ENCODE measurements around the gene ZFAND3.
"Not testable (repeated sequence)": the region's sequence is repeated elsewhere in the genome, so short reads cannot be mapped to it uniquely, and the experiment has no call there.

Gene ZFAND3

DNA sequence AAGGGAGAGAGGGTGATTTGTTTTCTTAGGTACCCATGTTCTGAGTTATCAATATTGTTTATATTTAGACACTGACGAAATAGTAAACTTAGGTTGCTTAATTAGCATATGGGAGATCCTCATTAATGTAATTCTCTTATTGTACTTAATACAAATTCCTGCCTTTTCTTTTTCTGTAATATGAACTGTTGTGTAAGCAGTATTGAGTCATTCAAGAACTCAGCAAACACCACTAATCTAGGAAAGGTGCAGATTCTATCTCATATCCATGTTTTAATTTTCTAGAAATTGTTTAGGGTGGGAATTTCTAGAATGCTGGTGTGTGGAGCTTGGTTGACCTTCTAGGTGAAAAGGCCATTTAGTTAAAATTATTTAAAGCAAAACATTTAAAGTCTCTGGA, 216.0 kb downstream of the ZFAND3 start:
- Mint-ChIP-seq H3K27ac (no peak overlapping the region), H3K4me3 (no peak overlapping the region), H3K27me3 (no peaks in the 10 kb centered on the region), H3K4me1 (peaks cover 24% of the 10 kb centered on the region), H3K9me3 (no peaks in the 10 kb centered on the region), H3K36me3 (peaks cover 5% of the 10 kb centered on the region)
- ATAC-seq (ENCODE audit: low read depth) = no peak
- no peak for DNase-seq (ENCODE audit: low spot score in 2 of 2)

DNA sequence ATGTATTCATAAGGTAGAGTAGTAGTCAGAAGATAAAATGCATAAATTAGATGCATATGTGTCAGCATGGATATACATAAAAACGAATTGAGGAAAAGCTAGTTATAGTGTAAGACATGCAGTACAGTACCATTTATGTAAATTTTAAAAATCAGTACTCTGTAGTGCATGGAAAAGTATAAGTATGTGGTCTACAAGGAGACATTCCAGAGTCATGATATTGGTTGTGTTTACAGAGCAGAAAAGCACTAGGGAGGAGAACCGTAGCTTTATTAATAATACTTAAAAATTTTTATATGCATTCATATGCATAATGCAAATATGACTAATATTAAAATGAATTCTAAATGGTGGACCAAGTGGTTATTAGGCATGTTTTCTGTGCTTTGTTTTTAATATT, 220.0 kb downstream of the ZFAND3 start:
- DNase-seq (ENCODE audit: low spot score in 2 of 2) (no peak), ATAC-seq (ENCODE audit: low read depth) (no peak)
- peaks cover 6% of the 10 kb centered on the region for H3K36me3 Mint-ChIP-seq
- no peaks in the 10 kb centered on the region for H3K9me3 Mint-ChIP-seq
- peaks cover 16% of the 10 kb centered on the region for H3K4me1 Mint-ChIP-seq
- no peak overlapping the region for H3K4me3 Mint-ChIP-seq
- H3K27ac Mint-ChIP-seq = no peak overlapping the region
- H3K27me3 Mint-ChIP-seq = no peaks in the 10 kb centered on the region

DNA sequence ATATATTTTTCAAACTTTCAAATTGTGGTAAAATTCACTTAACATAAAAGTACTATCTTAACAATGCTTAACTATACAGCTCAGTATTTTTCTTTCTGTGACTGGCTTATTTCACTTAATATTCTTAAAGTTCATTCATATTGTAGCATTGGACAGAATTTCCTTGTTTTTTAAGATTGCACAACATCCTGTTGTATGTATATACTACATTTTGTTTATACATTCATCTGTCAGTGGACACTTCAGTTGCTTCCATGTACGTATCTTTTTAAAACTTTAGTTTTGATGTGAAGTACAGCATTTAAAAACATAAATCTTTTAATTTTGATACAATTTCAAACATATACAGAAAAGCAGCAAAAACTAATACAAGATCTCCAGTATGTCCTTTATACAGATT, 220.7 kb downstream of the ZFAND3 start:
- ATAC-seq (ENCODE audit: low read depth) (no peak), DNase-seq (ENCODE audit: low spot score in 2 of 2) (no peak)
- H3K27ac Mint-ChIP-seq = no peak overlapping the region
- H3K4me1 Mint-ChIP-seq = peaks cover 16% of the 10 kb centered on the region
- H3K27me3 Mint-ChIP-seq = no peaks in the 10 kb centered on the region
- H3K9me3 Mint-ChIP-seq = no peaks in the 10 kb centered on the region
- H3K36me3 Mint-ChIP-seq = peaks cover 6% of the 10 kb centered on the region
- H3K4me3 Mint-ChIP-seq = no peak overlapping the region

DNA sequence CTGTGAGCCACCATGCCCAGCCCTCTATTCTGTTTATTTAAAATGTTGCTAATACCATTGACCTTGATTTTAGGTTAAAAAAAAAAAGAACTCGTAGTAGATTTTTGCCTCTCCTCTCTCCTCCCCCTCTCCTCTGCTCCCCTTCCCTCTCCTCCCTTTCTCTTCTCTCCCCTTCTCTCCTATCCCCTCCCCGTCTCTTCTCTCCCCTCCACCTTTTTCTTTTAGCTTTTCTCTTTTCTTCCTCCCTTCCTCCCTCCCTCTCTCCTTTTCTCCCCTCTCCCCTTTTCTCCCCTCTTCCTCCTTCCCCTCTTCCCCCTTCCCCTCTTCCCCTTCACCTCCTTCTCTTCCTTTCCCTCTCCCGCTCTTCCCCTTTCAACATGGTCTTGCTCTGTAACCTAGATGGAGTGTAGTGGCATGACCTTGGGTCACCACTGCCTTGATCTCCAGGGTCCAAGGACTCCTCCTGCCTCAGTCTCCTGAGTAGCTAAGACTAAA, 223.8 kb downstream of the ZFAND3 start:
- no peak overlapping the region for H3K4me3 Mint-ChIP-seq
- peaks cover 3% of the 10 kb centered on the region for H3K4me1 Mint-ChIP-seq
- no peak for ATAC-seq (ENCODE audit: low read depth)
- H3K9me3 Mint-ChIP-seq = no peaks in the 10 kb centered on the region
- no peak for DNase-seq (ENCODE audit: low spot score in 2 of 2)
- H3K27ac Mint-ChIP-seq = no peak overlapping the region
- H3K27me3 Mint-ChIP-seq = no peaks in the 10 kb centered on the region
- H3K36me3 Mint-ChIP-seq = peaks cover 1% of the 10 kb centered on the region

DNA sequence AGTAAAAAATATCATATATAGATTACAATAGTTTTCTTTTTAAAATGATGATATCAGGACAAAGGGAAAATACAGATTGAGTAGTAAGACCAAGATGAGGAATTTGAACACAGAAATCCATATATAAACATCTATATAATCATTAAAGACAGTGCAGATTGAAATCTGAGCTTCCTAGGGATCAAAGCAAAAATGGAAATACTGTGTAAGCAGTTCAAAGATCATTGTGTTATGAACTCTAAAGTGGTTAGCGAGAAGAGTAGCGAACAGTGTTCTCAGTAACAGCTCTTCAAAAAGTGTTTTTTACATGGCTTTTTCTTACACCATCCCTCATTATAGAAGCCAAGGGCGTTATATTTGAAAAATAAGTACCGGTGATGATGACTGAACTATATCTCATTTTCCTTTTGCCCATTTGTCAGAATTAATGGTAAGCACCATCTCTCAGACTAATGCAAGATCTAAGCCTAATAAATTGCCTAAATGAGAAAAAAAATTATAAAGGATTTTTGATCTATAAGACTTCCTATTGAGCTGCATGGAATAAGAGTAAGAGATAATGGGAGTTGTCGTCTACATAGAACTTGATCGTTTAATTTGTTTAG, 226.3 kb downstream of the ZFAND3 start:
- no peaks in the 10 kb centered on the region for H3K9me3 Mint-ChIP-seq
- DNase-seq (ENCODE audit: low spot score in 2 of 2) = no peak
- no peak overlapping the region for H3K27ac Mint-ChIP-seq
- H3K27me3 Mint-ChIP-seq = no peaks in the 10 kb centered on the region
- H3K4me3 Mint-ChIP-seq = no peak overlapping the region
- ATAC-seq (ENCODE audit: low read depth) = no peak
- H3K4me1 Mint-ChIP-seq = peaks cover 7% of the 10 kb centered on the region
- H3K36me3 Mint-ChIP-seq = peaks cover 7% of the 10 kb centered on the region

DNA sequence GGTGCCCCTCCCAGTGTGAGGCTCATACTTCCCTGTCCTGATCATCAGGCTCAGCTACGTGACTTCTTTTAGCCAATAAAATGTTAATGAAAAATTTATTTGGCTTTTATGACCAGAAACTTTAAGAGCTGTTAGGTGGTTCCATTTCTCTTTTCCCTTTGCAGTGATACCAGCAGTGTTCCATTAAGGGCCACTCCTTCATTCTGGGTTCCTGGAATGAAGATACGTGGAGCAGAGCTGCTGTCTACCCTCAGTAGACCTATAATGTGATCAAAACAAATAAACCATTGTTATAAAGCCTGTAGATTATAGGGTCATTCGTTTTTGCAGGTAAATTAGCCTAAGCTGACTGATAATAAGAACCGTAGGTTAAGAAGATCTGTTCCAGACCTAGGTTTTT, 228.0 kb downstream of the ZFAND3 start:
- DNase-seq (ENCODE audit: low spot score in 2 of 2) (no peak), ATAC-seq (ENCODE audit: low read depth) (no peak)
- H3K36me3 Mint-ChIP-seq = peaks cover 7% of the 10 kb centered on the region
- peaks cover 8% of the 10 kb centered on the region for H3K4me1 Mint-ChIP-seq
- H3K27ac Mint-ChIP-seq = no peak overlapping the region
- H3K27me3 Mint-ChIP-seq = no peaks in the 10 kb centered on the region
- no peaks in the 10 kb centered on the region for H3K9me3 Mint-ChIP-seq
- H3K4me3 Mint-ChIP-seq = no peak overlapping the region

DNA sequence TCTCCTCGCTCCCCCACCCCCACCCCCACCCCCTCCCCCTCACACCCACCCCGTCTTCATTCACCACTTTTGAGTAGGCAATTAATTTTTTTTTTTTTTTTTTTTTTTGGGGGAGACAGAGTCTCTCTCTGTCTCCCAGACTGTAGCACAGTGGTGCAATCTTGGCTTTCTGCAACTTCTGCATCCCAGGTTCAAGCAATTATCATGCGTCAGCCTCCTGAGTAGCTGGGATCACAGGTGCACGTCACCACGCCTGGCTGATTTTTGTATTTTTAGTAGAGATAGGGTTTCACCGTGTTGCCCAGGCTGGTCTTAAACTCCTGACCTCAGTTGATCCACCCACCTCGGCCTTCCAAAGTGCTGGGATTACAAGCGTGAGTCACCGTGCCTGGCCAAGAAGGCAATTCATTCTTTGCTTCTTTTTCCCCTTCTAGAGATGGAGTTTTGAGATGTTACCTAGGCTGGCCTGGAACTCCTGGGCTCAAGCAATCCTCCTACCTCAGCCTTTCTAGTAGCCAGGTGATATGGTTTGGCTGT, 230.4 kb downstream of the ZFAND3 start:
- H3K36me3 Mint-ChIP-seq, H3K4me3 Mint-ChIP-seq: not testable (repeated sequence)
- peak overlapping the region; percentile 35 for H3K27ac Mint-ChIP-seq

DNA sequence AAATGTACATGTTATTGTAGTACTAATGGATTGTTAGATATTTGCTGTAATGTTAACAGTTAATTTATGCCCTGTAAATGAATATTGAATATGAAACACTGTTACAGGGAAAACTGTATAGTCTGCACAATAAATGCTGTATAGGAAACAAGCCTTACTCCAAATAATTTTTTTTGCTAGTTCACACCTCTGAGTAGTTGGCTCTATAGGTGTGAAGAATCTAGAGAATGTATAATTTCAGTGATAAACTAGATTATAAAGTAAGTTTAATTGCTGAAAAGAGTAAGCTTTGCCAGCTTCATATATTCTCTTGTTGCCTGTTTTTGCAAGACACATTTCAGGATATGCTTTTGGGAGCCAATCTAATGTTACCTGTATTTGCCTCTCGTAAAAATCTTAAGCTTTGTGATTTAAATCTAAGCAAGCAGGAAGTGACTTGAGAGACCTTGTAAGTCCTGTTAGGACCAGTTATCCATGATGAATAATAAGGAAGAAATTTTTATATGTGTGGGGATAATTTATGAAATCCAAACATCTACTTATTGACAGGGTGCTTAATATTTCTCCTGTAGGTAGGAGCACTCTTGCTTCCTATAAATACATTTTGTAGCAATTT, 232.4 kb downstream of the ZFAND3 start:
- ATAC-seq (ENCODE audit: low read depth) = no peak
- Mint-ChIP-seq H3K27me3 (no peaks in the 10 kb centered on the region), H3K4me1 (peaks cover 23% of the 10 kb centered on the region), H3K9me3 (no peaks in the 10 kb centered on the region), H3K4me3 (no peak overlapping the region), H3K36me3 (peaks cover 6% of the 10 kb centered on the region), H3K27ac (peak overlapping the region; percentile 76)
- DNase-seq (ENCODE audit: low spot score in 2 of 2) = no peak

More for the DNA sequence above, 230.4 kb downstream of the ZFAND3 start:
- H3K27me3 Mint-ChIP-seq; ATAC-seq (ENCODE audit: low read depth); H3K9me3 Mint-ChIP-seq; DNase-seq (ENCODE audit: low spot score in 2 of 2): not testable (repeated sequence)
- H3K4me1 Mint-ChIP-seq = peaks cover 17% of the 10 kb centered on the region

DNA sequence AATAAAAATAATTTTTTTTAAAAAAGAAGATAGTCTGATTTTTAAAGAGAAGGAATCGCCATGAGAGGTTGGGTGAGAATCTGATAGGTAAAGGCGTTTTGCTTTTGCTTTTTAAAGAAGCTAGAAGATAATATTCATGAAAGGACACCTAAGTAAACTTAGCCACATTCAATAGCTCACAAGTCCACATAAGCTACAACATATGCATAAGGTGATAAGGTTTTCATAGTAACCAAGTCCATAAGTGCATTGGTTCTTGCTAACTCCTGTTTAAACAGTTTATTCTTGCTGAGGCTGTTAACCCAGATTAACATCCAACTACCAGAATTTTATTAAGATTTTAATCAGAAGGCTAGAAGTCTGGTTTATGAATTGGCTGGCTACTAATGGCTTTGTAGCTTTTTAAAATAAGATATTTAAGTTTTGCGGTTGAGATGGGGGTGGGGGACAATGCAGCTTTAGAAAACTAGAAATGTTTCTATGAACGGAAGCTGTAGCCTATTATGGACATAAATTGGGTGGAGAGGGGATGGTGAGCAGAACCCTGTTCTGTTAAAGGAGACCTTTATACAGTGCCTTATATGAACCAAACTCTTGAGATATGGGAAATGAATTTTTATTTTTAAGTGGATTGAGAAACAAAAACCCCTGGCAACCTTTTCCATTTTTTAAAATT, 235.1 kb downstream of the ZFAND3 start:
- peaks cover 26% of the 10 kb centered on the region for H3K4me1 Mint-ChIP-seq
- no peak overlapping the region for H3K4me3 Mint-ChIP-seq
- ATAC-seq (ENCODE audit: low read depth) (no peak), DNase-seq (ENCODE audit: low spot score in 2 of 2) (no peak)
- peaks cover 4% of the 10 kb centered on the region for H3K36me3 Mint-ChIP-seq
- no peaks in the 10 kb centered on the region for H3K27me3 Mint-ChIP-seq
- no peak overlapping the region for H3K27ac Mint-ChIP-seq
- H3K9me3 Mint-ChIP-seq = no peaks in the 10 kb centered on the region

DNA sequence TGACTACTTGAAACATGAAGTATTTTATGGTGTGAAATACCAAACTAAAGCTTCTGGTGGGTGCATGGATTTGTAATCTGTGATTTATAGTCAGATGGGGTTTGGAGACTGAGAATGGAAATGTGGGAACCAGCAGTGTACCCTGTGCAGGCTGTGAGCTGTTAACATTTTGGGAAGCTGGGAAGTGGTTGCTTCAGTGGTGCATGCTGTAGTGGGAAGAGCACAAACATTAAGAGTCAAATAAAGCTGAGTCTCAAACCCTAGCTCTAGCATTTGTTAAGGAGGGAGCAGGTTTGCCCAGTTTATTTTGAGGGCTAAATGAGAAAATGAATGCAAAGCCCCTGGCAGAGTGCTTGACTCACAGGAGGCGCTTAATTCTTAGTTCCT, 235.7 kb downstream of the ZFAND3 start:
- H3K27me3 Mint-ChIP-seq = no peaks in the 10 kb centered on the region
- H3K4me3 Mint-ChIP-seq = no peak overlapping the region
- ATAC-seq (ENCODE audit: low read depth) (no peak), DNase-seq (ENCODE audit: low spot score in 2 of 2) (no peak)
- H3K4me1 Mint-ChIP-seq = peaks cover 25% of the 10 kb centered on the region
- H3K27ac Mint-ChIP-seq = no peak overlapping the region
- H3K9me3 Mint-ChIP-seq = no peaks in the 10 kb centered on the region
- peaks cover 3% of the 10 kb centered on the region for H3K36me3 Mint-ChIP-seq

DNA sequence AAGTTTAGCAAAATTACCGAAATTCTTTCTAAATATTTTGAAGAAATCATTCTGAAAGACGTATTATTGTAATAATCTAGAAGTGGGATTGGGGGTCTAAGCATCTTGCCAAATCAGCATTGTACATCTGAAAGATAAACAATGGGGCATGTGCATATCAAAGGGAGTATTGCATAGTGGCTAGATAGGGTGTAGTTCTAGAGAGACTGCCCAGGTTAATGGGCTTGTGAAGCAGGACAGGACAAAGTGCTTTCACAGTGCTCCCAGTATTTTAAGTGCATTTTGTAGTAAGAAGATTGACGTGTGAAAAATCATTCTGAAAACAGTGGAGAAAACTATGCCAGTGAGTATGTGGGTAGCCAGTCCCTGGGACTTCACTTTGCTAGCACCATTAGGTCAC, 236.8 kb downstream of the ZFAND3 start:
- no peak for ATAC-seq (ENCODE audit: low read depth)
- no peak for DNase-seq (ENCODE audit: low spot score in 2 of 2)
- H3K9me3 Mint-ChIP-seq = no peaks in the 10 kb centered on the region
- H3K27me3 Mint-ChIP-seq = no peaks in the 10 kb centered on the region
- no peak overlapping the region for H3K4me3 Mint-ChIP-seq
- peak overlapping the region; percentile 49 for H3K27ac Mint-ChIP-seq
- peaks cover 5% of the 10 kb centered on the region for H3K36me3 Mint-ChIP-seq
- peaks cover 24% of the 10 kb centered on the region for H3K4me1 Mint-ChIP-seq

DNA sequence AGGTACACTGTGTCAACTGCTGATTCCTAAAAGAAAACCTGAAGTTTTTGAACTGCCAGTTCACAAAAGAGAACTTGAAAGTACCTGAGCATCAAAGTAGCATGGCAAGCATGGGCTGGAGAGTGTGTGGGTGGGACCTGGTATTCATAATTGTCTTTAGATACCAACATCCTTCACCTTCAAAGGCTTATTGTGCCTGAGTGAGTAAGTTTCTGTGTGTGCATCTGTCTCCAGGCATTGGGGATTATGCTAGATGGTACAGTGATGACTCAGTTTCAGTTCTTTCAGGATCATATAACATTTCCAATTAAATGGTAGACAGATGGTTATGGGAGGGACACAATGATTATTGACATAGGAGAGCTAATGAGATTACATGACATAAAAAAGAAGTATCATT, 238.5 kb downstream of the ZFAND3 start:
- Mint-ChIP-seq H3K27ac (peak overlapping the region; percentile 3), H3K4me3 (no peak overlapping the region), H3K9me3 (no peaks in the 10 kb centered on the region), H3K27me3 (no peaks in the 10 kb centered on the region), H3K36me3 (peaks cover 9% of the 10 kb centered on the region), H3K4me1 (peaks cover 23% of the 10 kb centered on the region)
- no peak for ATAC-seq (ENCODE audit: low read depth)
- DNase-seq (ENCODE audit: low spot score in 2 of 2) = no peak

DNA sequence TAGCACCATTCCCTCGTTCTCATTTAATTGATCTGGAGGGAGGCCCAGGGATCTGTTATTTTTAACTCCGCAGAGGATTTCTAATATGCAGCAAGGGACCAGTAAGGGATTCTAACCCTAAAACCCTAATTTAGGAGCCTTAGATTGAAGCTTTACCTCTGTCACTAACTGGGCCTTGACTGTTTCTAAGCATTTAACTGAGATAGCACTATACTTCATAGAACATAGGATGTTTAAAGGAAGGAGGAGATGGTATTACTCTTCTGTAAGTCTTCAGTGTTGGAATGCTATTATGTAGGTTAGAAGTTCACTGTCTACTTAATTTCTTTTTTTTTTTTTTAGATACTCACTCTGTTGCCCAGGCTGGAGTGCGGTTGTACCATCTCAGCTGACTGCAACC, 242.5 kb downstream of the ZFAND3 start:
- DNase-seq (ENCODE audit: low spot score in 2 of 2) (no peak), ATAC-seq (ENCODE audit: low read depth) (no peak)
- no peak overlapping the region for H3K4me3 Mint-ChIP-seq
- peaks cover 26% of the 10 kb centered on the region for H3K4me1 Mint-ChIP-seq
- H3K27ac Mint-ChIP-seq = no peak overlapping the region
- peaks cover 22% of the 10 kb centered on the region for H3K36me3 Mint-ChIP-seq
- no peaks in the 10 kb centered on the region for H3K9me3 Mint-ChIP-seq
- no peaks in the 10 kb centered on the region for H3K27me3 Mint-ChIP-seq

DNA sequence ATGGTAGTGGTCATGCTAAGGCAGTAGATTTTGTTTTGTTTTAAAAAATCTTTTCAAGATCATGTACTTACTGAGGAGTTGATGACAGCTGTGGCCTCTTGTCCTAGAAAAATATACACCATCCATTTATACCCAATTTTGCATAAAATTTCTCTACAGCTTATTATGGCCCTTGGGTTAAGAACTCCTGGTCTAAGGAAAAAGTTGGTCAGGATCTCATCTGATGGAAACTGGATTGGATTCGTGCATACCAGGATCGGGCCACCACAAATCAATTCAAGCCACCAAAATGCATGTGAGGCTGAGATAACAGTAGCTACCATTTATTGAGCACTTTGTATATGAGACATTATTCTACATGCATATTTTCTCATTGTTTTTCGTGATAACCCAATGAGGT, 244.4 kb downstream of the ZFAND3 start:
- H3K9me3 Mint-ChIP-seq = no peaks in the 10 kb centered on the region
- no peak overlapping the region for H3K27ac Mint-ChIP-seq
- no peak overlapping the region for H3K4me3 Mint-ChIP-seq
- DNase-seq (ENCODE audit: low spot score in 2 of 2) (no peak), ATAC-seq (ENCODE audit: low read depth) (no peak)
- peaks cover 28% of the 10 kb centered on the region for H3K4me1 Mint-ChIP-seq
- H3K27me3 Mint-ChIP-seq = no peaks in the 10 kb centered on the region
- H3K36me3 Mint-ChIP-seq = peaks cover 22% of the 10 kb centered on the region

Data from memory B cell (primary cell).